Measurements from ENCODE around the gene MED27. TPM values are rescaled to one million over a fixed set of nuclear protein-coding genes. Genes with fewer than 3 reads are reported as not detected.

Gene MED27
- total and polyA plus RNA-seq, 2 experiments from 2014 or later: 18.3 to 69.2 TPM

DNA sequence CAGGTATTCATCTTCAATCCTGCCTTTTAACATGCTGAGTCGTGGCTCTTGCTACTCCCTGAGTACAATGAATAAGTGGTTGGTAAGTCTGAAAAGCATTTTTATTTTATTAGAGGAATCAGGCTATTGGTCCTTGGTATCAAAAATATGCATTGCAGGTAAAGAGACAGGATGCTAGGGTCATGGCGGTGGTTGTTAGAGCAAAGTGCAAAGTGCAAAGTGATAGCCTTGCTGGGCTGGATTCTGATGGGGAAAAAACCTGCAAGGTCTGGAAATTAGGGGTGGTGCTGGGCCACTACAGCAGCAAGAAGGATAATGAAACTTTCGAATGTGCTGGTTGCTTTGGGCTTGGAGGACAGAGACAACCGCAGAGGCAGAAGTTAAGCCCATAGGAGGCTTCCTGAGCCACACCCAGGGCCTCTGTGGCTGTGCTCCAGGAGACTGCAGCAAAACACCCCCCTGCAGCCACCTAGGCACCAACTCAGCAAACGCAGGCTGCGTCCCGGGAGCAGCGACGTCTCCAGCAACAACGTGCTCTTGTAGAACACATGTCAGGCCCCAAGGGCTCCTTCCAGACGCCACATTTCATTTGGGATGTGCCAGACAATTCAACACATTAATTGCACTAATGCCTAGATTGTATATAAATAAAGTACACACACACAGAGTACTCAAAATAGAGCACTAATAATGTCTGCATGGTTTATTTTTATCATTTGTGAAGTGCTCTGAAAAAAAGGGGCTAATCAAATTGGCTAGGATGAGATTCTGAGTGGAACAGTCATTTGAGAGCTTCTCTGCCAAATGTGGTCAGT is 190.0 kb downstream of the MED27 start:
- no peak for DNase-seq (ENCODE audit: low read depth in 1 of 2, low spot score in 1 of 2)
- H3K4me3 ChIP-seq: no peak overlapping the region
- TF ChIP-seq, protein P1, sequence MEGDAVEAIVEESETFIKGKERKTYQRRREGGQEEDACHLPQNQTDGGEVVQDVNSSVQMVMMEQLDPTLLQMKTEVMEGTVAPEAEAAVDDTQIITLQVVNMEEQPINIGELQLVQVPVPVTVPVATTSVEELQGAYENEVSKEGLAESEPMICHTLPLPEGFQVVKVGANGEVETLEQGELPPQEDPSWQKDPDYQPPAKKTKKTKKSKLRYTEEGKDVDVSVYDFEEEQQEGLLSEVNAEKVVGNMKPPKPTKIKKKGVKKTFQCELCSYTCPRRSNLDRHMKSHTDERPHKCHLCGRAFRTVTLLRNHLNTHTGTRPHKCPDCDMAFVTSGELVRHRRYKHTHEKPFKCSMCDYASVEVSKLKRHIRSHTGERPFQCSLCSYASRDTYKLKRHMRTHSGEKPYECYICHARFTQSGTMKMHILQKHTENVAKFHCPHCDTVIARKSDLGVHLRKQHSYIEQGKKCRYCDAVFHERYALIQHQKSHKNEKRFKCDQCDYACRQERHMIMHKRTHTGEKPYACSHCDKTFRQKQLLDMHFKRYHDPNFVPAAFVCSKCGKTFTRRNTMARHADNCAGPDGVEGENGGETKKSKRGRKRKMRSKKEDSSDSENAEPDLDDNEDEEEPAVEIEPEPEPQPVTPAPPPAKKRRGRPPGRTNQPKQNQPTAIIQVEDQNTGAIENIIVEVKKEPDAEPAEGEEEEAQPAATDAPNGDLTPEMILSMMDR (IDR thresholded peaks at IDR 0.05; ENCODE audit: low read depth, low read length): no peak
- peaks cover 58% of the 10 kb centered on the region for H3K4me1 ChIP-seq (ENCODE audit: low read depth)
- H3K9me3 ChIP-seq (ENCODE audit: low read depth): no peaks in the 10 kb centered on the region
- no peaks in the 10 kb centered on the region for H3K36me3 ChIP-seq
- H3K27me3 ChIP-seq: no peaks in the 10 kb centered on the region
- peak overlapping the region; percentile 83 for H3K27ac ChIP-seq

DNA sequence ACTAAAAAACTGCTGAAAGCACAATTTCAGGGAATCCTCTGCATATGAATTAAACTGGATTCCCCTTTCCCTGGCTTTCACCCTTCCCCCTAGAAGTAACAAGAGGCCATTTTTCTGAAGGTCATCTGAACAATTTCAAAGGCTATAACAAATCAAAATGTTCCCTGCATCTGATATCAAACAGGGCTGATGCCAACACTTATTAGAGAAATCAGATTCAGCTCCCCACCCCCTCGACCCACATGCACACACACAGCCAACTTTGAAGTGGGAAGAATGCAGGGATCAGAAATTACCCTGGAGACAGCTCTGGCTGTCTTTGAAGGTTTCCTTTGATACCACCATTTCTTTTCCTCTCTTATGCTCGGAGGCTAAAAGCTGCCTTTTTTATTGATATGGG is 190.7 kb downstream of the MED27 start:
- no peaks in the 10 kb centered on the region for H3K36me3 ChIP-seq
- H3K27me3 ChIP-seq: no peaks in the 10 kb centered on the region
- no peaks in the 10 kb centered on the region for H3K9me3 ChIP-seq (ENCODE audit: low read depth)
- H3K27ac ChIP-seq: peak overlapping the region; percentile 83
- TF ChIP-seq, protein P1 (IDR thresholded peaks at IDR 0.05; ENCODE audit: low read depth, low read length): no peak
- H3K4me3 ChIP-seq: no peak overlapping the region
- no peak for DNase-seq (ENCODE audit: low read depth in 1 of 2, low spot score in 1 of 2)
- H3K4me1 ChIP-seq (ENCODE audit: low read depth): peaks cover 51% of the 10 kb centered on the region

DNA sequence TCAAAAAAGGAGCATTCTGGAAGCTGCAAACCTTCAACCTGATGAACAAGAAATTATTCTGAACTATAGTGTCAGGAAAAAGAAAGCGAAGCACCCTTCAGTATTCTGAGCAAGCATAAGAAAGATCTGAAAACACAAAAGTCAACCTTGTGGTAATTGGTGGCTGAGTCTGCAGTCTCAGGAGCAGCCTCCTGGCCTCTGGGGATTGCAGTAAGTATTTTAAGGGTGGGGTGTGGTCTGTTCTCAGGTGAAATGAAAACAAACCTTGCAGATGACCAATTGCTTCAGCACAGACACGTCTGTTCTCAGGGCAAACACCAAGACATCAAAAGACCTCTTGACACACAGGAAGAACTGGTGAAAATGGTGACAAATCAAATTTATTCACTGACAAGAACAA is 192.0 kb downstream of the MED27 start:
- H3K27ac ChIP-seq: no peak overlapping the region
- DNase-seq (ENCODE audit: low read depth in 1 of 2, low spot score in 1 of 2): no peak
- TF ChIP-seq, protein P1 (IDR thresholded peaks at IDR 0.05; ENCODE audit: low read depth, low read length): no peak
- no peaks in the 10 kb centered on the region for H3K27me3 ChIP-seq
- H3K4me1 ChIP-seq (ENCODE audit: low read depth): peaks cover 40% of the 10 kb centered on the region
- H3K36me3 ChIP-seq: no peaks in the 10 kb centered on the region
- no peak overlapping the region for H3K4me3 ChIP-seq
- H3K9me3 ChIP-seq (ENCODE audit: low read depth): no peaks in the 10 kb centered on the region

DNA sequence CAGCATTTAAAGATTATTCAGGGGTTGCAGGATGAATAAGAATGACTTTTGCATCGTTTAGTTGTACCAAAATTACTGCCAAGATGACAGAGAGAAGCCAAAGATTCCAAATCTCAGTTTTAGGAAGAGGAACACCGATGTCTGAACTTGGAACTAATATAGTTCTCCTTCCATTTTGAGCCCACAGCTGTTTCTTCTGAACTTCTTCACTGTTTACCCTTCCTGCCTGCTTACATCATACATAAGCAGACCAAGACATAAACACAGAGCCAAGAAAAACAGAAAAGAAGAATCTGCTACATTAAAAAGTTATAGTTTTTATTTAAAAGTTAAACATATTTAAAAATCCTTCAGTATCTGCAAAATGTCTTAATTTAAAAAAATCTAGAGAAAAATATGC is 192.8 kb downstream of the MED27 start:
- Histone ChIP-seq H3K27ac (no peak overlapping the region), H3K4me3 (no peak overlapping the region), H3K9me3 (ENCODE audit: low read depth) (no peaks in the 10 kb centered on the region), H3K27me3 (no peaks in the 10 kb centered on the region), H3K4me1 (ENCODE audit: low read depth) (peaks cover 33% of the 10 kb centered on the region), H3K36me3 (no peaks in the 10 kb centered on the region)
- TF ChIP-seq, protein P1 (IDR thresholded peaks at IDR 0.05; ENCODE audit: low read depth, low read length): no peak
- DNase-seq (ENCODE audit: low read depth in 1 of 2, low spot score in 1 of 2): no peak

DNA sequence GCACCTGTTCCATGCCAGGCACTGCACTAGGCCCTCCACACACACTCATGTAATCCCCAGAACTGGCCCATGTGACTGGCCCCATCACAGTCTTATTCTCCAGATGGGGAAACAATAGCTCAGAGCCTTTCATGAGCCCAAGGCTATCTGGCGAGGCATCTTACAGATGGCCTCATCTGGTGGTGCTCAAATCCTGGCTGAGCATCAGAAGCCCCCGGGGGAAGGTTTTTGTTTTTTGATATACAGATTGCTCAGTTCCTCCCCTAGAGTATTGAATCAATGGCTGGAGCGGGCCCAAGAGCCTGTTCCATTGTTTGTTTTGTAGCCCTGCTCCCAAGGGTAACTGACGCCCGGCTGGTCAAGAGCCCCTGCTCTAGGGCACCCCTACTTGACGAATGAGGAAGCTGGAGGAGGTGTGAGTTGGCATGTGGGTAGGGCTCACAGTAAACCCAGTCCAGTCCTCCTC is 194.5 kb downstream of the MED27 start:
- Histone ChIP-seq H3K4me3 (no peak overlapping the region), H3K9me3 (ENCODE audit: low read depth) (no peaks in the 10 kb centered on the region), H3K27ac (no peak overlapping the region), H3K27me3 (no peaks in the 10 kb centered on the region), H3K4me1 (ENCODE audit: low read depth) (peaks cover 21% of the 10 kb centered on the region), H3K36me3 (no peaks in the 10 kb centered on the region)
- TF ChIP-seq, protein P1 (IDR thresholded peaks at IDR 0.05; ENCODE audit: low read depth, low read length): no peak
- DNase-seq (ENCODE audit: low read depth in 1 of 2, low spot score in 1 of 2): no peak

Measured in cardiac muscle cell (in vitro differentiated cells and primary cell).